ENCODE results near the gene EIF2D.

The EIF2D gene

DNA sequence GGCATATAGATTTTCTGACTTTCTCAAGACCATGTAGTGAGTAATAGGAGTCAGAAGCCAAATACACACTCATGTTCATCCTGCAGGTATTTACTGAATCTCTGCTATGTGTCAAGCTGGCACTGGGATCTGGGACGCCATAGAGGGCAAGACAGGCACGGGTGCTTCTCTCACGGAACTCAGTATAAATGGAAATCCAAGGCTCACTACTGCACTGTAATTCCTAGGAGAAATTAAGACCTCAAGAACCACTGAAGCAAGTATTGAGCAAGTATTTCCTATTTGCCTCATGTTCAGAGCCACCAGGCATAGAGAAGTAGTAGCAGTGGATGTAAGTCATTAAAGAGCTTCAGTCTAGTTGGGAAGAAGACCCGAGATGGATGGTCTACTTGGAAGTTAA lies 38.9 kb downstream of the EIF2D start:
- Mint-ChIP-seq H3K36me3 (ENCODE audit: low read depth) (no peaks in the 10 kb centered on the region), H3K4me1 (peaks cover 12% of the 10 kb centered on the region), H3K9me3 (no peaks in the 10 kb centered on the region), H3K4me3 (no peak overlapping the region), H3K27me3 (ENCODE audit: low read depth, poor library complexity) (peaks cover 10% of the 10 kb centered on the region), H3K27ac (no peak overlapping the region)
- DNase-seq, result no peak
- TF ChIP-seq, protein P1, sequence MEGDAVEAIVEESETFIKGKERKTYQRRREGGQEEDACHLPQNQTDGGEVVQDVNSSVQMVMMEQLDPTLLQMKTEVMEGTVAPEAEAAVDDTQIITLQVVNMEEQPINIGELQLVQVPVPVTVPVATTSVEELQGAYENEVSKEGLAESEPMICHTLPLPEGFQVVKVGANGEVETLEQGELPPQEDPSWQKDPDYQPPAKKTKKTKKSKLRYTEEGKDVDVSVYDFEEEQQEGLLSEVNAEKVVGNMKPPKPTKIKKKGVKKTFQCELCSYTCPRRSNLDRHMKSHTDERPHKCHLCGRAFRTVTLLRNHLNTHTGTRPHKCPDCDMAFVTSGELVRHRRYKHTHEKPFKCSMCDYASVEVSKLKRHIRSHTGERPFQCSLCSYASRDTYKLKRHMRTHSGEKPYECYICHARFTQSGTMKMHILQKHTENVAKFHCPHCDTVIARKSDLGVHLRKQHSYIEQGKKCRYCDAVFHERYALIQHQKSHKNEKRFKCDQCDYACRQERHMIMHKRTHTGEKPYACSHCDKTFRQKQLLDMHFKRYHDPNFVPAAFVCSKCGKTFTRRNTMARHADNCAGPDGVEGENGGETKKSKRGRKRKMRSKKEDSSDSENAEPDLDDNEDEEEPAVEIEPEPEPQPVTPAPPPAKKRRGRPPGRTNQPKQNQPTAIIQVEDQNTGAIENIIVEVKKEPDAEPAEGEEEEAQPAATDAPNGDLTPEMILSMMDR (IDR thresholded peaks at IDR 0.05), result no peak

DNA sequence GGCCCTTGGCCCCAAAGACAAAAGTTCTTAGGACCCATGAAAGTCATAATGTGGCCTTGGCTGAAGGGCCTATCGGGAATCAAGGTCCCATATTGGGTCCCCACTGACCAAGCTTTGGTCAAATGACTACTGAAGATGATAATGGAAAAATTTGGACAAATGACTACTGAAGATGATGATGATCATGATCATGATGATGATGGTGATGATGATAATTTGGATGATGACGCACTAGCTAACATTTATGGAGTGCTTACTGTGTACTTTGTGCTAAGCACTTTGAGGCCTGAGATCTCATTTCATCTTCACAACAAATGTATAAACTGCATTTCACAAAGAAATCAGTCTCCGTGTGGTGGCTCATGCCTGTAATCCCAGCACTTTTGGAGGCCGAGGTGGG lies 39.4 kb downstream of the EIF2D start:
- H3K27ac Mint-ChIP-seq, result no peak overlapping the region
- H3K9me3 Mint-ChIP-seq, result no peaks in the 10 kb centered on the region
- no peaks in the 10 kb centered on the region for H3K36me3 Mint-ChIP-seq (ENCODE audit: low read depth)
- TF ChIP-seq, protein P1 (IDR thresholded peaks at IDR 0.05), result no peak
- no peak overlapping the region for H3K4me3 Mint-ChIP-seq
- peaks cover 15% of the 10 kb centered on the region for H3K4me1 Mint-ChIP-seq
- peaks cover 11% of the 10 kb centered on the region for H3K27me3 Mint-ChIP-seq (ENCODE audit: low read depth, poor library complexity)
- no peak for DNase-seq

DNA sequence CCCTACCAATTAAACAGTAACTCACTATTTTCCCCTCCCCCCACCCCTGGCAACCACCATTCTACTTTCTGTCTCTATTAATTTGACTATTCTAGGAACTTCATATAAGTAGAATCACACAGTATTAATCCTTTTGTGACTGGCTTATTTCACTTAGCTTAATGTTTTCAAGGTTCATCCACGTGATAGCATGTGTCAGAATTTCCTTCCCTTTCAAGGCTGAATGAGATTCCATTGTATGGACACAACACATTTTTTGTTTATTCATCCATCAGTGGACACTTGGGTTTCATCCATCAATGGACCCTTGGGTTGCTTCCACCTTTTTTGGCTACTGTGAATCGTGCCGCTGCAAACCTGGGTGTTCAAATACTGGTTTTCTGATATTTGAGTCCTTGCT lies 41.7 kb downstream of the EIF2D start:
- no peaks in the 10 kb centered on the region for H3K36me3 Mint-ChIP-seq (ENCODE audit: low read depth)
- no peak for DNase-seq
- H3K4me1 Mint-ChIP-seq, result peaks cover 24% of the 10 kb centered on the region
- no peak overlapping the region for H3K4me3 Mint-ChIP-seq
- H3K27ac Mint-ChIP-seq, result no peak overlapping the region
- TF ChIP-seq, protein P1 (IDR thresholded peaks at IDR 0.05), result no peak
- H3K9me3 Mint-ChIP-seq, result no peaks in the 10 kb centered on the region
- peaks cover 20% of the 10 kb centered on the region for H3K27me3 Mint-ChIP-seq (ENCODE audit: low read depth, poor library complexity)

DNA sequence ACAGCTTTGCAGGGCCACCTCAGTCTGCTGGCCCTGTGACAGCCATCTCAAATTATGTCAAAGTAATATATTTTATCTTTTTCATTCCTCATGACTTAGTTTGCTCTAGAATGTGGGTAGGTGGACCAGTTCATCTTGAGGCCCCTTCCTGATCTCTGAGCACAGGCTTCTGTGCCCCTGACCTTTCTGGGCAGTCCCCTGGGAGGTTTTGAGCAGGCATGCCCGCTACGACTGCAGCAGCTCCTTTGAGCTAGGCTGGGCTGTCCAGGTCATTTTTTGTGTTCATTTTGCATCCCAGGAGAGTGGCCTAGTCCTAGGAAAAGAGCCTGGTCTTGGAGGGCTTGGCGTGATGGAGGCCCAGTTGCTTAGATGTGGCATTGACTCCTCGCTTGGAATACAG lies 42.7 kb downstream of the EIF2D start:
- Mint-ChIP-seq H3K9me3 (no peaks in the 10 kb centered on the region), H3K27ac (no peak overlapping the region), H3K4me1 (peaks cover 25% of the 10 kb centered on the region), H3K4me3 (no peak overlapping the region), H3K36me3 (ENCODE audit: low read depth) (no peaks in the 10 kb centered on the region), H3K27me3 (ENCODE audit: low read depth, poor library complexity) (peaks cover 23% of the 10 kb centered on the region)
- TF ChIP-seq, protein P1 (IDR thresholded peaks at IDR 0.05), result no peak
- DNase-seq, result no peak

DNA sequence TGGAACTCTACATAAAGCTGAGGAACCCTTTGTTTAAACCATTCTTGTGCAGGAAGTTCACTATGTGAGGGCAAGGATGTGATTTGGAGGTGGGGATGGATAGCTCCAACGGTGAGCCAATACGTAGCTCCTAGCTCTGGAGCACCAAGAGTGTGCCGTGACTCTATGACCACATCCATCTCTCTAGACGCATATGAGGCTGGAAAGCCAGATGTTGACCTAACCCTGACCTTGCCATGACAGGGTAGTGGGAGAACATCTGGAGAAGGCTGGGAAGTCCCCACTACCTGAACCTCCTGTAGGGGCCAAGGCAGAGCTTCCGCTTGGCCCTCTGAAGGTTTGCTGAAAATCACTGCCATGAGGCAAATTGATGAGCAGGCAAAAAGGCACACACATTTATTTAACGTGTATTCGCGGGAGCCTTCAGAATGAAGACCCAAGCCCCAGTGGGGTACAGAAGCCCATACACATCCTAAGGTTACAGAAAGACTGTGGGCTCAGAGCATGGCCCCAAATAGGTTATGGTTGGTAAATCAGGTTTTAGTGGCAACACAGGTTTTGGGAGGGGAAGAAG lies 43.4 kb downstream of the EIF2D start:
- peaks cover 26% of the 10 kb centered on the region for H3K27me3 Mint-ChIP-seq (ENCODE audit: low read depth, poor library complexity)
- TF ChIP-seq, protein P1 (IDR thresholded peaks at IDR 0.05), result no peak
- H3K4me3 Mint-ChIP-seq, result no peak overlapping the region
- no peaks in the 10 kb centered on the region for H3K9me3 Mint-ChIP-seq
- peaks cover 25% of the 10 kb centered on the region for H3K4me1 Mint-ChIP-seq
- no peaks in the 10 kb centered on the region for H3K36me3 Mint-ChIP-seq (ENCODE audit: low read depth)
- H3K27ac Mint-ChIP-seq, result no peak overlapping the region
- no peak for DNase-seq

DNA sequence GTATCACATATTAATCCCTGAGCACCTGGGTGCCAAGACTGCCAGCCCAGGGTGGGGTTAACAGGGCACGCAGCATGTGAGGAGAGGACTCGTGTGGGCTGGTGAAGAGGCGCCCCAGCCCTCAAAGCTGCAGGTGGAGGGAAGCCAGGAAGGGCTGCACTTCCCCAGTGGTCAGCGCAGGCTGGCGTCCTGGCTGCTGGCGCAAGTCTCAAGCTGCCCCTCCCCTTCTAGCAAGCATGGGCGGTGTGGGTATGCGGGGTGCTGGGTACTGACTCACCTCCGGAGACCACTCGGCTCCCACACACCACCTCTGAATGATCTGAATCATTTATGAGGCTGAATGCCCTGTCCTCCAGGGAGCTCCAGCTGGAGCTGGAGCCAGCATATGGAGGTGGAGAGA lies 44.0 kb downstream of the EIF2D start:
- Mint-ChIP-seq H3K27ac (no peak overlapping the region), H3K36me3 (ENCODE audit: low read depth) (no peaks in the 10 kb centered on the region), H3K4me1 (peaks cover 28% of the 10 kb centered on the region), H3K4me3 (no peak overlapping the region), H3K9me3 (no peaks in the 10 kb centered on the region), H3K27me3 (ENCODE audit: low read depth, poor library complexity) (peaks cover 30% of the 10 kb centered on the region)
- TF ChIP-seq, protein P1 (IDR thresholded peaks at IDR 0.05), result no peak
- DNase-seq, result no peak
